A673 (cell line): ENCODE measurements around the gene NIM1K. TPM values are rescaled to one million over a fixed set of nuclear protein-coding genes. Genes with fewer than 3 reads are reported as not detected.

Source experiments
- BruUV-seq: library from RNA; stranded (reverse); fragments of 400-500 nt; replicated peaks from 2 replicates; lab custom pipeline; 2021; lab: Mats Ljungman, UMichigan
- CTCF ChIA-PET: fragments of 300-600 bp; sonication (Branson Sonifier 250); formaldehyde crosslinking; loops from one replicate; lab custom pipeline; 2022; ENCODE audit warnings: antibody characterized with exemption; lab: Charles Lee
- POLR2A ChIA-PET: fragments of 300-600 bp; sonication (Branson Sonifier 250); formaldehyde crosslinking; loops from one replicate; lab custom pipeline; 2022; ENCODE audit warnings: antibody characterized with exemption; ENCODE audit not compliant: low non-redundant PET; lab: Charles Lee
- DNase-seq: peaks from one replicate; pipeline ENCODE4 v3.0.0-alpha.2; 2015; ENCODE audit warnings: low spot score
- H3K27ac ChIP-seq: fragments of 200-600 bp; sonication (generic); 2 replicates; pipeline ENCODE4 v1.5.1; 2016; ENCODE audit warnings: mixed run types, low read depth, mild to moderate bottlenecking, mixed read lengths, antibody characterized with exemption, low read length; ENCODE audit not compliant: poor library complexity, severe bottlenecking
- H3K27me3 ChIP-seq: fragments of 200-600 bp; sonication (generic); replicated peaks from 2 replicates; pipeline ENCODE4 v1.6.1; 2017; ENCODE audit warnings: mixed run types, low read depth, mild to moderate bottlenecking, mixed read lengths, antibody characterized with exemption, low read length; ENCODE audit not compliant: insufficient read depth, poor library complexity
- H3K36me3 ChIP-seq: fragments of 200-600 bp; sonication (generic); 2 replicates; pipeline ENCODE4 v1.6.1; 2016; ENCODE audit warnings: mixed run types, mild to moderate bottlenecking, mixed read lengths, antibody characterized with exemption, low read length; ENCODE audit not compliant: insufficient read depth, poor library complexity, severe bottlenecking
- H3K4me1 ChIP-seq: fragments of 200-600 bp; sonication (generic); 2 replicates; pipeline ENCODE4 v1.6.1; 2017; ENCODE audit warnings: mixed run types, mild to moderate bottlenecking, mixed read lengths, antibody characterized with exemption, low read length; ENCODE audit not compliant: insufficient read depth, poor library complexity, severe bottlenecking
- H3K4me3 ChIP-seq: fragments of 200-600 bp; sonication (generic); 2 replicates; pipeline ENCODE4 v1.5.1; 2016; ENCODE audit warnings: low read depth, mixed run types, mild to moderate bottlenecking, mixed read lengths, low read length; ENCODE audit not compliant: poor library complexity, severe bottlenecking
- H3K9me3 ChIP-seq: fragments of 200-600 bp; sonication (generic); 2 replicates; pipeline ENCODE4 v1.6.1; 2016; ENCODE audit warnings: mixed run types, low read depth, mild to moderate bottlenecking, mixed read lengths, antibody characterized with exemption, low read length; ENCODE audit not compliant: poor library complexity, severe bottlenecking
- CTCF ChIP-seq: fragments of 300-800, 200-600 bp; sonication (generic); conservative IDR thresholded peaks from 2 replicates; pipeline ENCODE4 v1.5.1; 2017; ENCODE audit warnings: low read depth, mild to moderate bottlenecking, antibody characterized with exemption, low read length, moderate library complexity, mixed read lengths
- EZH2 ChIP-seq: fragments of 200-600 bp; sonication (generic); IDR thresholded peaks from 2 replicates; pipeline ENCODE4 v1.6.1; 2017; ENCODE audit warnings: borderline replicate concordance, low read depth, mild to moderate bottlenecking, mixed read lengths, antibody characterized with exemption, low read length; ENCODE audit not compliant: poor library complexity, severe bottlenecking
- intact Hi-C: fragments of 100-400 bp; cut with micrococcal nuclease; formaldehyde crosslinking; loops from one replicate; pipeline ENCODE4 v1.10.0; 2022; ENCODE audit not compliant: unreplicated experiment
- total RNA-seq: library from RNA; stranded (reverse); gene quantifications from 2 replicates; pipeline ENCODE4 v1.2.3, GENCODE V29; 2021

Gene NIM1K
- total RNA-seq, 1 experiment from 2014 or later, result 0.41 TPM

GRCh38 chr5:43230707-43231106 lies 38.7 kb downstream of the NIM1K start:
- Histone ChIP-seq H3K36me3 (no peaks in the 10 kb centered on the region), H3K27me3 (no peaks in the 10 kb centered on the region), H3K9me3 (no peaks in the 10 kb centered on the region), H3K4me1 (no peaks in the 10 kb centered on the region), H3K4me3 (no peak overlapping the region), H3K27ac (no peak overlapping the region)
- no TSS peak for BruUV-seq
- ChIA-PET CTCF (no interaction called here), POLR2A (no interaction called here)
- intact Hi-C loops, result no loop called here
- no peak for TF ChIP-seq CTCF
- no peak for DNase-seq

GRCh38 chr5:43231977-43232376 lies 40.0 kb downstream of the NIM1K start:
- no TSS peak for BruUV-seq
- intact Hi-C loops, result no loop called here
- Histone ChIP-seq H3K9me3 (no peaks in the 10 kb centered on the region), H3K36me3 (no peaks in the 10 kb centered on the region), H3K27me3 (no peaks in the 10 kb centered on the region), H3K4me3 (no peak overlapping the region), H3K4me1 (no peaks in the 10 kb centered on the region), H3K27ac (no peak overlapping the region)
- ChIA-PET CTCF (no interaction called here), POLR2A (no interaction called here)
- peak; percentile 15 for DNase-seq
- TF ChIP-seq CTCF, result peak; percentile 39; the same call in 1 of the 2 replicates
- TF ChIP-seq EZH2, result no peak

- Histone ChIP-seq H3K4me3 (no peak overlapping the region), H3K36me3 (no peaks in the 10 kb centered on the region), H3K27ac (no peak overlapping the region), H3K4me1 (no peaks in the 10 kb centered on the region), H3K9me3 (no peaks in the 10 kb centered on the region), H3K27me3 (no peaks in the 10 kb centered on the region)
- no TSS peak for BruUV-seq
- no peak for TF ChIP-seq CTCF
- no peak for DNase-seq
- intact Hi-C loops, result no loop called here
- ChIA-PET CTCF (interaction anchor here (0.6 kb wide), 1 partner anchor 187 kb away, joined by 6 read pairs; no protein-coding TSS in a partner anchor), POLR2A (interaction anchor here (0.7 kb wide), 1 partner anchor 41 kb away, joined by 5 read pairs; no protein-coding TSS in a partner anchor)
Observed at GRCh38 chr5:43232943-43233833, 41.2 kb downstream of the NIM1K start.
